Activated CD8-positive, alpha-beta memory T cell treated with anti-CD3 and anti-CD28 coated beads, Interleukin-2, amount 50 U/mL, for 48 hours (primary cell): ENCODE results near the gene TMEM187.
A peak's percentile ranks its signal among the peaks of the same experiment; 100 is the strongest.
"Not testable (repeated sequence)": the region's sequence is repeated elsewhere in the genome, so short reads cannot be mapped to it uniquely, and the experiment has no call there.

Experiments
- DNase-seq: peaks from one replicate; pipeline ENCODE4 v3.0.0-alpha.2; 2020

Gene TMEM187

DNA sequence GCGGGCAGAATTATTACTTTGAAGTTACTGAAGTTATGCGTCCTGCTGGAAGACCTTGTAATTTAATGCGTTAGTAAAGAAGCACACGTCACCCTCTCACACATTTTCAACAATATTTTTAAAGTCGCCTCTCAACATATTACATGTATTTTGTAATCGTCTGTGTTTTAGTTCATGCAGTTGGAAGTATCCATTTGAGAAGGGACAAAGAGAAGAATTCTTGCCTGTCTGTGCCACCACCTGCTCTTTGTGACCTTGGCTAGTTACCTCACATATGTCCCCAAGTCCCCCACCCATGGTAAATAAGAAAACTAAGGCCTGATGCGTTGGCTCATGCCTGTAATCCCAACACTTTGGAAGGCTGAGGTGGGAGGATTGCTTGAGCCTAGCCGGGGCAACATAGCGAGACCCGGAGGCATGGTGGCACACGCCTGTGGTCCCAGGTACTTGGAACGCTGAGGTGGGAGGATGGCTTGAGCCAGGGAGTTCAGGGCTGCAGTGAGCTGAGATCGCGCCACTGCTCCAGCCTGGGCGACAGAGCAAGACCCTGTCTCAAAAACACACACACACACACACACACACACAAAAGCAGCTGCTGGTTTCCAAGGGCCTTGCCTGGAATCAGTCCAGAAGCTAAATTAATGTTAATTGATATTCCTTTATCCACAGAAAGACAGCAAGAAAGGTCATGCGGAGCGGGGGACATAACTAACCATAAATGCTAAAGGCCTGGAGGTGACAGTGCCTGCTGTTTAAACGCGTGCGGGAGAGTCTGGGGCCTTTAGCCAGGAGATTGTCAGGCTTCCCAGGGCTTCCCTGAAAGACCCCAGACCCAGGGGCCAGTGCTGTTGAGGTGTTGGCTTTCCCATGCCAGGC is 811 bp downstream of the TMEM187 start:
- peak; percentile 54 for DNase-seq

DNA sequence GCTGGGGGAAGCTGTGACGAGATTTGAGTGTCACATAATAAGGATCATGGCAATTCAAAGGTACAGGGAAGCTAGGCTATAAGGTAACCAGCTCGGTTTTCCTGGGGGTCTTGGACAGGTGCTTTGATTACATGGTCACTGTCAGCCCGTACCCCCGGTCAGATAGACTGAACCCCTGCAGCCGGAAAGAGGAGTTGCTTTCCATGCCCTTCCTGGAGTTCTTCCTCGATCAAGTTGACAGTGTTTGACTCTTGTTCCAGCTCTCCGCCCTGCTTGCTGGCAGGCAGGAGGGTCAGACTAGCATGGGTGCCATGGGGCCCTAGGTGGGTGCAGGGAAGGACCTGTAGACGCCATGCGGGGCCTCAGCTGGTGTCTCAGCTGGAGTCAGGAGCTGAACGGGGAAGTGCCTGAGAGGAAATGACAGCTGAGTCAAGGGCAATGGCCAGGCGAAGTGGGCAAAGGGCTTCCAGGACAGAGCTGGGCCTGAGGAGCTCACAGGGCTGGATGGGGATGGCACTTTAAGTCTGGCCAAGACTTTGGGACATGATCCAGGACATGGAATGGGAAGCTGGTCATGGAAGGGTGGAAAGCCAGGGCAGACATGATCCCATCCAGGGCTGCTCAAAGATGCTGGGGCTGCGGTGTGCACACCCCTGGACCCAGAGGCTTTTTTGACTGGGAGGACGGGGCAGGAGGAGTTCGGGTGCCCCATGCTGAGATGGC is 1.6 kb downstream of the TMEM187 start:
- no peak for DNase-seq

DNA sequence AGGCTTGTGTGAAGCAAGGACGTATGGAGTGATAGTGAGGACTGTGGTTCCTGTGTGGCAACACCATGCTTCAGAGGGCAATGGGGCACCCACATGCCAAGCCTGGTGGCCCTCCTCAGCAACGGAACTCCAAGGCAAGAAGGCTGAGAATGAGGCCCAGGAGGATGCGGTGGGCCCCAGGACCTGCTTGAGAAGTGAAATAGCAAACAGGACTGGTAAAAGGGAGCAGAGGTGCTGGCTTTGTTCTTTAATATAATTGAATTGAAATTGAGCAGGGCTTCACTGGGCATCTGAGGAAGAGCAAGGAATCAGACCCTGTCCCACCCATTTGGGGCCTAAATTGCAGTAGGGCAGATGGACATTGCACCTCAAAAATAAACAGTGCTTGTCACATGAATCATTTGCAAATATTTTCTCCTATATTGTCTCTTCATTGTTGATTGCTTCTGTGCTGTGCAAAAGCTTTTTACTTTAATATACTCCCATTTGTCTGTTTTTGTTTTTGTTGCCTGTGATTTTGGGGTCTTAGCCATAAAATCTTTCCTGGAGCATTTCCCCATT is 2.3 kb downstream of the TMEM187 start:
- no peak for DNase-seq

DNA sequence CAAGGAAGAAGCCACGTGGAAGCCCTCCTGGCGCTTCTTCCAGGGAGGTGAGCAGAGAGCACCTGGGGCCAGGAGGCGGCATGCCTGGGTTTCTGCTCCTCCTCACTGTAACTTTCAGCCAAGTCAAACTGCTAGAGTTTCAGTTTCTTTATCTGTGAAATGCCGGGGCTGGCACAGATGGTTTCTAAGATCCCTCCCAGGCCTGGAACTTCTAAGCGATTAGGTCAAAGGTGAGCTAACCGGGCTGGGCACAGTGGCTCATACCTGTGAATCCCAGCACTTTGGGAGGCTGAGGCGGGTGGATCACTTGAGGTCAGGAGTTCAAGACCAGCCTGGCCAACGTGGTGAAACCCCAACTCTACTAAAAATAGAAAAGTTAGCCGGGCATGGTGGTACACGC is 7.8 kb downstream of the TMEM187 start:
- not testable (repeated sequence) for DNase-seq

DNA sequence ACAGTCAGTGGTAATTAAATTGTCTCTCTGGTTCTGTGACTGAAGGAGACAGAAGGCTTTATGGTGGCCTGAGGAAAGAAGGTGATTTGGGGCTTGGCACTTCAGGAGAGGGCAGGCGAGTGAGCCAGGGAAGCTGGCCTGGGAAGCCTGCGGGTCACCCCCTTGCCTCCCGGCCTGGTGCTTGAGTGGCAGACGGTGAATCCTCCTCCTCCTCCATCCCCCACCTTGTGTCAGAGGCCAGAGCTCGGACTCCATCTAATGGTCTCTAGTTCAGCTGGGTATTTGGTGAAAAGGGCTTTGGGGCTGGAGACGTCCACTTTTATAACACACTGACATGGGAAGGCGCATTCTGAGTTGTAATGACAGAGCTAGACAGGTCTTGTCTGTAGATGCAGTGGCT is 8.7 kb downstream of the TMEM187 start:
- no peak for DNase-seq

DNA sequence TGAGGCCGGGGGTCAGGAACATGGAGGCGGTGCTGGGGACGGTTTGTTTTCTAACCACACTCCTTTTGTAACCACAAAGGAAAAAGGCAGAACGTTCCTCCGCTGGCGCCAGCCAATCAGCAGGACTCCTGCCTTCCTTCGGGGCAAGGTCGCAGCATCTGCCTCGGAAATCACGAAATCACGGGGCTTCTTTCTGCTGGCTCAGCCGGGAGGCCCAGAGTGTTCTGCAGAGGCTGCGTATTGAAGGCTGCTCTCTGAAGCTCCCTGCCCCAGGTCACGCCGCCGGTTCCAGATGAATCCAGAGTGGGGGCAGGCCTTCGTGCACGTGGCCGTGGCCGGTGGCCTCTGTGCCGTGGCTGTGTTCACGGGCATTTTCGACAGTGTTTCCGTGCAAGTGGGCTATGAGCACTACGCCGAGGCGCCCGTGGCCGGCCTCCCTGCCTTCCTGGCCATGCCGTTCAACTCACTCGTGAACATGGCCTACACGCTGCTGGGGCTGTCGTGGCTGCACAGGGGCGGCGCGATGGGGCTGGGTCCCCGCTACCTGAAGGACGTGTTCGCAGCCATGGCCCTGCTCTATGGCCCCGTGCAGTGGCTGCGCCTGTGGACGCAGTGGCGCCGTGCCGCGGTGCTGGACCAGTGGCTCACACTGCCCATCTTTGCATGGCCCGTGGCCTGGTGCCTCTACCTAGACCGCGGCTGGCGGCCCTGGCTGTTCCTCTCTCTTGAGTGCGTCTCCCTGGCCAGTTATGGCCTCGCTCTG is 9.4 kb downstream of the TMEM187 start:
- DNase-seq = peak; percentile 77

DNA sequence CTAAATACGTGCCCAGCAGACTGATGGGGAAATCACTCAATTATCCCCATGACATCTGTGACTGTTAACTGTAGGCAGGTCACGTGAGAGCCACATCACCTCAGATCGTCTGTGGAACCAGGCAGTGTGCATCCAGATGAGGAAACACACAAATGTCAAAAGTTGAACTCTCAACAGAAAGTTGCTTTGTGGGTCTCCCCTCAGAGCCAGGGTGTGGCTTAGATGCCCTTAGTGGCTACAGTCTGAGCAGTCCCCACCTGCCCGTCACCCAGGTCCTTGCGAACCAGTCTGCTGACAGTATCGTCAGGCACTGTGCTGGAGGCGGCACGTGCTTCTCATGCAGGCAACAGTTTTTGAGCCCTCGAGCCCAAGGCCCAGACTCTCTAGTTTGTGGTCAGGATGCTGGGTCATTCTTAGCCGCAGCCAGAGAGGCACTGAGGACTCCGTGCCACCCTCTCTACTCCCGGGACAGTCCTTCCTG is 10.8 kb downstream of the TMEM187 start:
- no peak for DNase-seq

DNA sequence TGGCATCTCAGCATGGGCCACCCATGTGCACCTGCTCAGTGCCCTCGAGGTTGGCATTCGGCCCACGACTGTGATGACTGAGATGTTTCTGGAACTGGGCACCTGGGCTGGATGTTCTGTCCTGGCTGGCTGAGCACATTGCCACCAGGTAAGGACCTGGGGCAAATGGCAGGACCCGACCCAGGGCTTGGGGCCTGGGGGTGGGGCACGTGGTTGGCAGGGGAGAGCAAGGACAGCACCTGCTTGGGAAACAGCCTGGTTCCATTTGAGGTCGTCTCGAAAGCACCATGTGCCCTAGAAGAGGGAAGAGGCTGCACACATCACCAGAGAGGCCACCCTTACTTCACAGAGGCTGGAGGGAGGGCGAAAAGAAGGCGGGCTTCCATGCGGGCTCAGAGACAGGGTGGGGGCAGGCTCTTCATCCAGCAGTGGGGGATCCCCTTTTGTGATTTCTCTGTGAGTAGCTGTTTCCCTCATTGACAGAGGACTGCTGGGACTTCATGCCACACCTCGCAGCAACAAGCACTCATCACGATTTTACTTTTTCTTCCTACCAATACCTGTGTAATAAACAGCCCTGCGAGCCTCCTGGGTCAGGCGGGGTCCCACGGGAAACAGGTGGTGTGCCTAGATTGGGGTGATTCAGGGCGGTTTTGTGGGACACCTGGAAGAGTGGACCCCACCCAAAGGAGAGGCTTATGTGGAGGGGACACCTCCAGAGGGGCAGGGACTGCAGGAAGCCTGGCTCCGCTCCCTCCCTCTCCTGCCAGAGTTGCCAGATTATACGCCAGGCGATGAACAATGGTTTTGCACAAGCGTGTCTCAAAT is 12.0 kb downstream of the TMEM187 start:
- no peak for DNase-seq

DNA sequence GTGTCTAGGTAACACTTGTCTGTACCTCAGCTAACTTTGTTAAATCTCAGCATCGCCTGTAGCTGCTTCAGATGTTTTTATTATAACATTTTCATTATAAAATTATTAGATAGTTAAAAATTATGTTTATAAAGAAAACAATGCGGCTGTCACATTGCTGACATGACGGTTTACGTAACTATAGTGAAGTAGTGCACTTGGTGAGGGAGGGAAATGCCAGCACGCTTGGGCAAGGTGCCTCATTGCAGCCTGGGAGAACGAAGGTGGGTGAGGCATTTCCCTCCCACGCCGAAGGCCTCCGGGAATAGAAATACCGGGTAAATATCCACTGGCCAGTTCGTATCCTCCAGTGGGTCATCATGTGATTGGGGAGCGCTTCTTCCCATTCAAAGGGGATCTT is 15.9 kb downstream of the TMEM187 start:
- no peak for DNase-seq

DNA sequence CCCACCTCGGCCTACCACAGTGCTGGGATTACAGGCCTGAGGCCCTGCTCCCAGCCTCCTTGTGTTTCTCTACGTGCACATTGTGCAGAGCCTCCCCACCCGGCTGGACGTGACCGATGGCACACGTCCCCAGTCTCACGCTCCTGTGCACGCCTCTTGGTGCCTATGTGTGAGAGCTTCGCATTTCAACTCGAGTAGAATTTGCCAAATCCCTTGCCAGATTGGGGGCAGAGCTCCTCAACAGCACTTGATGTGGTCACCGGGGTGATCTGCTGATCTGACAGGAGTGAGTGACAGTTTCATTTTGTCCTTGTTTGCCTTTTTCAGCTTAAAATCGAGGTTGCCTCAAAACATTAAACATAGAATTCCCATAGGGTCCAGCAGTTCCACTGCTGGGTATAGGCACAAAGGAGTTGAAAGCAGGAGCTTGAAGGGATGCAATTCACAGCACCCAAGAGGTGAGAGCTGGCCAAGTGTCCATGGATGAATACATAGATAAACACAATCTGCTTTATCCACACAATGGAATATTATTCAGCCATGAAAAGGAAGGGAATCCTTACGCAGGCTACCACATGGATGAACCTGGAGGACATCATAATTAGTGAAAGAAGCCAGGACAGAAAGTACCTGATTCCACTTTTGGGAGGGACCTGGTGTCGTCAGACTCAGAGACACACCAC is 17.6 kb downstream of the TMEM187 start:
- DNase-seq = no peak

DNA sequence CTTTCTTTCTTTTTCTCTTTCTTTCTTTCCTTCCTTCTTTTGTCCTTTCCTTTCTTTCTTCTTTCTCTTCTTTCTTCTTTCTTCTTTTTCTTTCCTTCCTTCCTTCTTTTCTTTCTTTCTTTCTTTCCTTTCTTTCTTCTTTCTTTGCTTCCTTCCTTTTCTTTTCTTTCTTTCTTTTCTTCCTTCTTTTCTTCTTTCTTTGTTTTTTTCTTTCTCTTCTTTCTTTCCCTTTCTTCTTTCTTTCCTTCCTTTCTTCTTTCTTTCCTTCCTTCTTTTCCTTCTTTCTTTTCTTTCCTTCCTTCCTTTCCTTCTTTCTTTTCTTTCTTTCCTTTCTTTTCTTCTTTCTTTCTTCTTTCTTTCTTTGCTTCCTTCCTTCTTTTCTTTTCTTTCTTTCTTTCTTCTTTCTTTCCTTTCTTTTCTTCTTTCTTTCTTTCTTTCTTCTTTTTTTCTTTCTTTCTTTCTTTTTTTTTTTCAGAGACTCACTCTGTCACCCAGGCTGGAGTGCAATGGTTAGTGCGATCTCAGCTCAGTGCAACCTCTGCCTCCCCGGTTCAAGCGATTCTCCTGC is 18.5 kb downstream of the TMEM187 start:
- DNase-seq = no peak

DNA sequence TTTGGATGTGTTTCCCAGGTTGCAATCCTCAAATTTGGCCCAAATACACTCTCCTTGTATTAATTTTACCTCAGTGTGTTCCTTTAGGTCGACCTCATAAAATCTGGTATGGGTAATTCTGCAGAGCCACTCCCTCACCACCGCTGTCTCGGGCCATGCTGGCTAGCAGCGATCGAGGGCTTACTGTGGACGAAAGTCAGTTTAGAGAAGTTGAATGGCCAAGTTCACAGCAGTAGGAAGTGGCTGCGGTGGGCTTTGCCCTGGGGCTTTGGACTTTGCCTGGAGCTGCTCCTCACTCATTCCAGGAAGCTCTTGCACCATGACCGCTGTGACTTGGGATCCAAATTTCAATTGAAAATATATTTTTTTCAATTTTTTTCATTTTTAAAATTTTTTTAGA is 19.6 kb downstream of the TMEM187 start:
- DNase-seq = no peak

DNA sequence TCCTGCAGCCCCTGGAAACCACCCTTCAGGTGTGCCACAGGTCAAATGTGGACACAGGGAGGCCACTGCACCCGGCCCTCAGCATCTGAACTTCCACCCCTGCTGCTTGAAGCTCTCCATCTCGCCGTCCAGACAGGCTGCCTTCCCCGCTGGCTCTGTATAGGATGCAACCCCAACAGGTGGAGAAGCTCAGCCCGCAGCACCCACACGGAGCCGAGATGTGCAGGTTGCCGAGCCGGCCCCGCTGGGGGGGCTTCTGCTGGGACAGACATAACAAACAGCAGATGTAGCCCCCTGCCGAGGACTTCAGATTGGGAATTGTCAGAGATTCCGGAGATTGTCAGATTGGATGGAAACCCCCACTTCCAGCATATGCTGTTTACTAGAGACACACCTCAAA is 20.5 kb downstream of the TMEM187 start:
- DNase-seq = no peak

DNA sequence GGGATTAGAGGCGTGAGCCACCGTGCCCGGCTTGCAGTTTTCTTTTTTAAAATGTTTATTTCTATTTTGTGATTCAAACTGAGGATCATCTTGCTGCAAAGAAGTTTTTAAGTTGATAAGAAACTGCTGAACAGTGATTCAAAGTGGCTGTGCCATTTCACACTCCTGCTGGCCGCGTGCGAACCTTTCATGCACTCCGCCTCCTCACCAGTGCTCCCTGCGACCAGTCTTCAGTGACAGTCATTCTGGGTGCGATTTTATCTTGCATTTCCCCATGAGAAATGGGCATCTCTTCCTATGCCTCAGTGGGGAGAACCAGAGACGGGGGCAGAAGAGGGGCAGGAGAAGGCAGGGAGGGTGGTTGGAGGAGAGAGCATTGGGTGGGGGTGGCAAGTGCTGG is 21.4 kb downstream of the TMEM187 start:
- no peak for DNase-seq

DNA sequence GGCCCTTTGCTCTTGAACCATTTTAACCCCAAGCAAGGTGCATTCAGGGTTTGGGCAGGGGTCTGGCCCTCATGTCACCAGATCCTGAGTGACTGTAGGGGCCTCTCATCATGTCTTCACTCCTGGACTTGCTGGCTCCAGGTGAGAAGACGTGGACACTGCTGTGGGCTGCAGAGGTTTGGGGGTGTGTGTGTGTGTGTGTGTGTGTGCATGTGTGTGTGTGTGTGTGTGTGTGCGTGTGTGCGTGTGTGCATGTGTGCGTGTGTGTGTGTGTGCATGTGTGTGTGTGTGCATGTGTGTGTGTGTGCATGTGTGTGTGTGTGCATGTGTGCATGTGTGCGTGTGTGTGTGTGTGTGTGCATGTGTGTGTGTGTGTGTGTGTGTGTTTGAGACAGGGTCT is 21.8 kb downstream of the TMEM187 start:
- not testable (repeated sequence) for DNase-seq

DNA sequence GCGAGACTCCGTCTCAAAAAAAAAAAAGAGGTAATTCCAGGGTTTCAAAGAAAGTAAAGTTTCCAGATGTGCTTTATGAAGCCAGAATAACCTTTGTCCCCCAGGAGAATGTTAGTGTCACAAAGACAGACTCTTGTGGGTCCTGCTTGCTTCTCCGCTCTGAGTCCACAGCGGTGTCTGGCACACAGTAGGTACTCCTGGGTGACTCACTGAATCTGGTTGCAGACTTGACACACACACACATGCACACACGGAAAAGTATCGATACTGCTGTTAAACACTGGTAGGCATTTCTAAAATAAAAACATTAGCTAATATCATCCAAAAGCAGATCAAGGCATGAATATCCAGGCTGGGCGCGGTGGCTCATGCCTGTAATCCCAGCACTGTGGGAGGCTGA is 22.9 kb downstream of the TMEM187 start:
- DNase-seq = no peak

DNA sequence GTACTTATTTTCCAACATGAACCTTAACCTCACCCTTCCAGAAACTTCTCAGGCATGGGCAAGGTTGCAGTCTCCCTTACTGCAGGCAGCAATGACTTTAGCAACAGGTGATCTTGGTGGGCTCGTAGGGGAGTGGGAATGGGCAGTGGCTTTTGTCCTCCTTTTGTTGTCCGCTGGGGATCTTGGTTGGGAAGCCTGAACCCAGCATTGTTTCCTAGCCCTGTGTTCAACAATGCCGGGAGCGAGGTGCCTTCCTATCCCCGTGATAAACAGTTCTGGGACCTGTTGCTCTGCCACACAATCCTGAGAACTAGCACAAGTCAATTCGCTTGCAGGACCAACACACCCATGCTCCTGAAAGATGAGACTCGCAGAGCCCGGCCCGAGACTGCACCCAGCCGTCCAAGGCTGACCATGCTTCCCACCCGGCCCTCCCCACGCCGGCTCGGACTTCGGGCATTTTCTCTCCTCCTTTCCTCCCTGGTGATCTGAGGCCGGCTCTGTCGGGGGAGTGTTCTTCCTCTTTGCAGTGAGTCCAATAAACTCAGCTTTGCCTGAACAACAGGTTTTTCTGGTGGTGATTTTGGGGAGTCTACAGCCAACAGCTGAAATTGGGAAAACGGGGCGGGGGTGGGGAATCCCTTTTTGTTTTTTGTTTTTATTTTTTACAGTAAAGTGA is 26.9 kb downstream of the TMEM187 start:
- no peak for DNase-seq

DNA sequence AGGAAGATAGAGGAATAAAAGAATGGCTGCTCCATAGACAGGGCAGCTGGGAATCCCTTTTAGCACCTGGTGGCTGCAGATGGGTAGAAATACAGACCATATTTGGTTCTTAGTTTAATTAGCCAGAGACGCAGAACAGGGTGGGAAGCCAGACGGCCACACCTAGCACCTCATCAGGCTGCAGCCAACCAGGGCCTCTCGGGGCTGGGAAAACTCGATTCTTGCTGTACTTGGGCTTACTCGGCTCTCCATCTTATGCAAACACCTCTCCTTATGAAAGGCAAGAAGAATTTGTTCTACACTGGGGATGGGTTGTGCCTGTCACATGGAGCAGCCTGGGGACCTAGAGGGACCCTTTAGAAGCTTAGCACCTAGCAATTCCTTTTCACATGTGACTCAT is 27.5 kb downstream of the TMEM187 start:
- DNase-seq = no peak

DNA sequence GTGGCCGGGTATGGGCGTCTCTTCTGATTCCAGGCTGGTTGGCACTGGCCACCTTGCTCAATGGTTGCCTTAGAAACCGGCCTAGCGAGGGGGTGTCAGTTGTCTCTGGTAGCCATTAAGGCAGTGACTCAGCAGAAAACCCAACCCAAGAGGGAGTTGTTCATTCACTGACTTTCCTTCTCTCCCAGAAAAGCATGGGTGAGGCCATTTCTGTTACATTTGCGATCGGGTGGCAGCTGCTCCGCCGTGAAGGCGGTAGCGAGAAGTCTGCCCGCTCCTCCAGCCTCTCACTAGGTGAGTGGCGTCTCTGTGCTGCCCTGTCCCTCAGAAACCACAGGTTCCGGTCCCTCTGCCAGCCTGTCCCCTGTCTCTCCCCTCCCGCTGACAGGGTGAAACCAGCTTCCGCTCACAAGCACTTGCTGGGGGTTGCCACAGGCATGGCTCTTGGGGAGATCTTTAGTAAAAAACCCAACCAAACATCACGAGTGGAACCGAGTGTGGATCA is 29.7 kb downstream of the TMEM187 start:
- peak; percentile 65 for DNase-seq

DNA sequence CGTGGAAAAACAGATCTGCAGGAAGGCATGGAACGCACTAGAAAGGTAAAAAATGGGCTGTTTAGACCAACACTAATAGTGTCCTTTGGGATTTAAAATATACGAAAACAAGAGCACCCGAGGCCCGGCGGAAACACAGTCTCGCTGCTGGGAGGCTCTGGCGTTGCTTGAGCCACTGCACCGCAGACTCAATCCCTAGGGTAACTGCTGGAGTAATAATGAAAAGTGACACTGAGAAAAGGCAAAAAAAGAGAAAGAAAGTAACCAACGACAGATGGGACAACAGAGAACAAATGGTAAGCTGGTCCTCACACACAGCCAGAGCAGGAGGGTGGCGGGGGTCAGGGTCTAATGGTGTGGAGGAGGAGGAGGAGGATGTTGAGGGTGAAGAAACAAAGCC is 31.8 kb downstream of the TMEM187 start:
- no peak for DNase-seq
